Epithelial cell of prostate (primary cell): ENCODE data around the gene TRO.

Experiments
- DNase-seq: peaks from one replicate; pipeline ENCODE4 v3.0.0-alpha.2; 2011; ENCODE audit warnings: low read depth, low spot score
- H3K27ac ChIP-seq: fragments of 450-650 bp; 2 replicates; pipeline ENCODE4 v1.5.1; 2017; ENCODE audit warnings: mild to moderate bottlenecking

TRO gene

GRCh38 chrX:54945224-54945623 lies 24.6 kb downstream of the TRO start:
- DNase-seq, result no peak
- H3K27ac ChIP-seq, result no peak overlapping the region

- no peak for DNase-seq
- no peak overlapping the region for H3K27ac ChIP-seq
These were observed 30.2 kb downstream of the TRO start for GRCh38 chrX:54950730-54951375.

GRCh38 chrX:54961750-54962149 lies 41.1 kb downstream of the TRO start:
- H3K27ac ChIP-seq, result no peak overlapping the region
- DNase-seq, result no peak

GRCh38 chrX:54964766-54965497 lies 44.3 kb downstream of the TRO start:
- DNase-seq, result no peak
- no peak overlapping the region for H3K27ac ChIP-seq

- no peak for DNase-seq
- no peak overlapping the region for H3K27ac ChIP-seq
These were observed 56.8 kb downstream of the TRO start for GRCh38 chrX:54977387-54977786.

GRCh38 chrX:54978448-54978847 lies 57.8 kb downstream of the TRO start:
- no peak overlapping the region for H3K27ac ChIP-seq
- DNase-seq, result peak; percentile 12

GRCh38 chrX:54979432-54979831 lies 58.8 kb downstream of the TRO start:
- no peak overlapping the region for H3K27ac ChIP-seq
- DNase-seq, result no peak

GRCh38 chrX:54980334-54980733 lies 59.7 kb downstream of the TRO start:
- DNase-seq, result no peak
- no peak overlapping the region for H3K27ac ChIP-seq
